Measurements from ENCODE around the gene COG2. TPM values are rescaled to one million over a fixed set of nuclear protein-coding genes. Genes with fewer than 3 reads are reported as not detected.

Gene COG2
- total and polyA plus RNA-seq, 4 donors: 6.4 to 23.1 (median 16.0) TPM

DNA sequence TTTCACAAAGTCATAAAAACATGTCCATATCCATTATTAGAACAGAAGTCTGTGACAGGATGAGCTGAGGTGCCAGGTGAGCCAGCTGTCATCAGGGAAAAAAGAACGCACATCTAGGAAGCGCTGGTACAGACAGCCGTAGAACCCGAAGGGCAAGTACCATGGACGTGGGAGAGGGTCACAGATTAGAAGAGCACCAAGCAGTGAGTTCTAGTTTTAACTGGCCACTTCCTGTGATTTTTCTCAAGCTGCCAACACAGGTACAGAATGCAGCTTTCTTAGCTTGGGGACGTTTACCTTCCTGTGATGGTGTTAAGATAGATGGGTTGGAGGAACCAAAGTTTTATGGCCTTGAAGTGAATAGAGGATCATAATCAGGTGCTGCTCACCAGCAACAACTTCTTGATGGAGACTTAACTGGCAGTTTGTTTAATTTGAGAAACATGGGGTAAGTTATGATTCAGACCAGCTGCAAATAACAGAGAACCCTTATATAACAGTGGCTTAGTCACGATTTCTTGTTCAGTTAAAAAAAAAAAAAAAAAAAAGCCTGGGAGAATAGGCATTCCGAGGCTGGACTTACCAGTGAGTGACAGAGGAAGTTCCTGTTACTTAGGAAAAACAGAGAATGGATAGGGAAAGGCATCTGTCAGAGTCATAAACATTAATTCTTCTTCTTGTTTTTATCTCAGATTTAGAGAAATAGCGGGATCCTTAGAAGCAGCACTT is 40.8 kb downstream of the COG2 start:
- intact Hi-C loops (cut with DNase I): no loop called here
- ATAC-seq (ENCODE audit: low FRiP score): peak; percentile 15
- H3K27me3 ChIP-seq (ENCODE audit: control insufficient read depth in 1 of 2, insufficient read depth in 2 of 2, low read length in 1 of 2): no peaks in the 10 kb centered on the region

DNA sequence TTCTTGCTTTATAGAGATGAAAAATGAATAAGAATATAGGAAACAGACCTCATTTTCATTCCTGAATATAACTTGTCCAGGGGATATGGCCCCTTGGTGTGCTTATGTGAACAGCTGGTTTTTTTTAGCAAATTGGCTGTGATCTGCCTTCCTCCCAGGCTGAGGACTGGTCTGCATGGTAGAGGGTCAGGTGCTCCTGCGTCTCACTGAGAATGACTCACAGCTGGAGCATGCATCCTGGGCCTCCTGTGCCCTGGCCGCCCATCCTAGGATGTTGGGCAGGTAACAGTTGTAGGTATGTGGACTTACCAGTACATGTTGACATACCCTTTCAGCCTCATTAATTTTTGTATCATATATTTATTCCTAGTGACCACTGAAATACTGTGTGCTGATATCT is 41.9 kb downstream of the COG2 start:
- no peak overlapping the region for H3K27ac ChIP-seq (ENCODE audit: low read depth in 1 of 2, low read length in 2 of 2)

More for the DNA sequence above, 40.8 kb downstream of the COG2 start:
- H3K9me3 ChIP-seq (ENCODE audit: control insufficient read depth, low read length): no peaks in the 10 kb centered on the region
- WGBS, 2 donors: 65 to 73% methylated on average over 9 of the region's 9 CpGs
- DNase-seq: no peak
- H3K4me3 ChIP-seq (ENCODE audit: low read length in 2 of 2): no peak overlapping the region
- H3K27ac ChIP-seq (ENCODE audit: low read depth in 1 of 2, low read length in 2 of 2): peak overlapping the region in 1 of 2 donors; percentile 8
- peaks cover 11 to 18% of the 10 kb centered on the region in 2 donors for H3K36me3 ChIP-seq (ENCODE audit: control insufficient read depth in 1 of 2, insufficient read depth in 2 of 2, low read length in 1 of 2)
- no peaks in the 10 kb centered on the region for H3K4me1 ChIP-seq (ENCODE audit: control insufficient read depth in 1 of 2, insufficient read depth in 2 of 2, low read length in 2 of 2)

DNA sequence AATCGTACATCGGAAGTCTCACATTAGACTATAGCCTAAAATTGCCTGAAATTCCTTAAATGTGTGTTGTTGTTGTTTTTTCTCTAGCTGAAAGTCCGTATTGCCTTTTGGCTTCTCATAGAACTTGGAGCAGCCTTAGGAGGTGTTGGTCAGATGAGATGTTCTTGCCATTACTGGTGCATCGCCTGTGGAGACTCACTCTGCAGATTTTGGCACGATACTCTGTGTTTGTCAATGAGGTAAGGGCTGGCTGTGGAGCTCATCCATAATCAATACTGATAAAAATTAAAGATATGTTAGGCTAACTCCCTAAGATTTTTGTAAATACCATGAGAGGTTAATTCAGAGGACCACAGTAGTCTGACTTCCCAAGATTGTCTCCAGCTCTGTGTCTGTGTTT is 42.7 kb downstream of the COG2 start:
- 91 to 93% methylated on average over 5 of the region's 5 CpGs for WGBS, 2 donors
- ATAC-seq (ENCODE audit: low FRiP score): no peak
- no peak overlapping the region for H3K27ac ChIP-seq (ENCODE audit: low read depth in 1 of 2, low read length in 2 of 2)
- intact Hi-C loops (cut with DNase I): no loop called here
- no peaks in the 10 kb centered on the region for H3K4me1 ChIP-seq (ENCODE audit: control insufficient read depth in 1 of 2, insufficient read depth in 2 of 2, low read length in 2 of 2)
- H3K4me3 ChIP-seq (ENCODE audit: low read length in 2 of 2): no peak overlapping the region
- no peaks in the 10 kb centered on the region for H3K9me3 ChIP-seq (ENCODE audit: control insufficient read depth, low read length)
- H3K36me3 ChIP-seq (ENCODE audit: control insufficient read depth in 1 of 2, insufficient read depth in 2 of 2, low read length in 1 of 2): peaks cover 12 to 19% of the 10 kb centered on the region in 2 donors
- DNase-seq: no peak
- H3K27me3 ChIP-seq (ENCODE audit: control insufficient read depth in 1 of 2, insufficient read depth in 2 of 2, low read length in 1 of 2): no peaks in the 10 kb centered on the region

More for the DNA sequence above, 41.9 kb downstream of the COG2 start:
- Histone ChIP-seq H3K27me3 (ENCODE audit: control insufficient read depth in 1 of 2, insufficient read depth in 2 of 2, low read length in 1 of 2) (no peaks in the 10 kb centered on the region), H3K9me3 (ENCODE audit: control insufficient read depth, low read length) (no peaks in the 10 kb centered on the region), H3K4me1 (ENCODE audit: control insufficient read depth in 1 of 2, insufficient read depth in 2 of 2, low read length in 2 of 2) (no peaks in the 10 kb centered on the region), H3K36me3 (ENCODE audit: control insufficient read depth in 1 of 2, insufficient read depth in 2 of 2, low read length in 1 of 2) (peaks cover 14 to 15% of the 10 kb centered on the region in 2 donors), H3K4me3 (ENCODE audit: low read length in 2 of 2) (no peak overlapping the region)
- intact Hi-C loops (cut with DNase I): no loop called here
- no peak for ATAC-seq (ENCODE audit: low FRiP score)
- 90 to 97% methylated on average over 2 of the region's 2 CpGs for WGBS, 2 donors
- no peak for DNase-seq

DNA sequence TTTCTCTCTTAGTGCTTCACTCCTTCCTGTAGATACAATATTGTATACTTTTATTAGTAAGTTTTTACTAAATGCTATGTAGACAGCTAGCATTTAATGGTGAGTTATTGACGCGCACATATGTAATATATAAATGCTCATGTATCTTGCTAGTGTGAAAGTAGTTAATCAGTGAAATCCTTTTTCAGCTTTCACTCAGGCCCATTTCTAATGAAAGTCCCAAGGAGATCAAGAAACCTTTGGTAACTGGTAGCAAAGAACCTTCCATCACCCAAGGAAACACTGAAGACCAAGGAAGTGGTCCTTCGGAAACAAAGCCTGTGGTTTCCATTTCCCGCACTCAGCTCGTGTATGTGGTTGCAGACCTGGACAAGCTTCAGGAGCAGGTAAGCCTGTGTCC is 44.5 kb downstream of the COG2 start:
- WGBS, 2 donors: 85 to 86% methylated on average over 5 of the region's 5 CpGs
- Histone ChIP-seq H3K27ac (ENCODE audit: low read depth in 1 of 2, low read length in 2 of 2) (no peak overlapping the region), H3K9me3 (ENCODE audit: control insufficient read depth, low read length) (no peaks in the 10 kb centered on the region), H3K27me3 (ENCODE audit: control insufficient read depth in 1 of 2, insufficient read depth in 2 of 2, low read length in 1 of 2) (no peaks in the 10 kb centered on the region), H3K36me3 (ENCODE audit: control insufficient read depth in 1 of 2, insufficient read depth in 2 of 2, low read length in 1 of 2) (peaks cover 9 to 19% of the 10 kb centered on the region in 2 donors), H3K4me3 (ENCODE audit: low read length in 2 of 2) (no peak overlapping the region), H3K4me1 (ENCODE audit: control insufficient read depth in 1 of 2, insufficient read depth in 2 of 2, low read length in 2 of 2) (no peaks in the 10 kb centered on the region)
- ATAC-seq (ENCODE audit: low FRiP score) (no peak), DNase-seq (no peak)
- intact Hi-C loops (cut with DNase I): no loop called here

DNA sequence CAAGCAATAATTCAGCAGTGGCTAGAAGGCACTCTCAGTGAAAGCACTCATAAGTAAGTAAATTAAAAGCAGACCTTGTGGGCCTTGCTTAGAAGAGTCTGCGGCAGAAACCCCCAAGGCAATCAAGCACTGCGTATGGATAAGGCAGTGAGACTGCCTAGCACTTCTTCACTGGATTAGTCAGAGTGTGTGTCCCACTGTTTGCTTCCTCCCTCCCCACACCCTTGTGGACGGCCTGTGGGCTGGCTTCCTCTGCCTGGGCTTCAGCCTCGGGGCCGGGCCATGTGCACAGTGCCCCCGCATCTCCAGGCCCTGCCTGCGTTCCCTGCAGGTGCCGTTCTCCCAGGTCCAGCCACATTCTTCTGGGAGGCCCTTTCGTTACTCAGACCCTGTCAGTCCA is 47.8 kb downstream of the COG2 start:
- no peaks in the 10 kb centered on the region for H3K4me1 ChIP-seq (ENCODE audit: control insufficient read depth in 1 of 2, insufficient read depth in 2 of 2, low read length in 2 of 2)
- 87 to 89% methylated on average over 9 of the region's 9 CpGs for WGBS, 2 donors
- H3K27ac ChIP-seq (ENCODE audit: low read depth in 1 of 2, low read length in 2 of 2): no peak overlapping the region
- intact Hi-C loops (cut with DNase I): no loop called here
- DNase-seq: no peak
- peaks cover 9 to 12% of the 10 kb centered on the region in 2 donors for H3K36me3 ChIP-seq (ENCODE audit: control insufficient read depth in 1 of 2, insufficient read depth in 2 of 2, low read length in 1 of 2)
- no peak overlapping the region for H3K4me3 ChIP-seq (ENCODE audit: low read length in 2 of 2)
- H3K27me3 ChIP-seq (ENCODE audit: control insufficient read depth in 1 of 2, insufficient read depth in 2 of 2, low read length in 1 of 2): no peaks in the 10 kb centered on the region
- ATAC-seq (ENCODE audit: low FRiP score): no peak
- H3K9me3 ChIP-seq (ENCODE audit: control insufficient read depth, low read length): no peaks in the 10 kb centered on the region

DNA sequence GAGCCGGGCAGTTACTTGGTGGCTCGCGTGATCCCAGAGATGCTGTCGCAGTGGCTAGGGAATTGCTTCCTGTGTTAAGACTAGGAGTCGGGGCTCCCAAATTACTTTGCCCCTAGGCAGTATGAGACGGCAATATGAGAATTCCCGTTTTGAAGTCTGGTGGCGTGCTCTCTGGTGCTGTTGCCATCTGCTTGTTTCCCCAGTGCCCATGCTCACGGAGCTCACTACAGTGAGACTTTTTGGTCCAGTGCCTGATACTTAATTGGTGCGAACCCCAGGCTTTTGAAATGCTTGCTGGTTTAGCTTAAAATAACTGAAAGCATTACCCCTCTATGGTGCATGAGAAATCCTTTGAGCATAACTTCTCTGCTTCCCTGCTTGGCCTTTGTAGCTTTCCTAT is 49.3 kb downstream of the COG2 start:
- Histone ChIP-seq H3K27ac (ENCODE audit: low read depth in 1 of 2, low read length in 2 of 2) (no peak overlapping the region), H3K36me3 (ENCODE audit: control insufficient read depth in 1 of 2, insufficient read depth in 2 of 2, low read length in 1 of 2) (peaks cover 5 to 12% of the 10 kb centered on the region in 2 donors), H3K4me3 (ENCODE audit: low read length in 2 of 2) (no peak overlapping the region), H3K4me1 (ENCODE audit: control insufficient read depth in 1 of 2, insufficient read depth in 2 of 2, low read length in 2 of 2) (no peaks in the 10 kb centered on the region), H3K9me3 (ENCODE audit: control insufficient read depth, low read length) (no peaks in the 10 kb centered on the region), H3K27me3 (ENCODE audit: control insufficient read depth in 1 of 2, insufficient read depth in 2 of 2, low read length in 1 of 2) (no peaks in the 10 kb centered on the region)
- no peak for DNase-seq
- no peak for ATAC-seq (ENCODE audit: low FRiP score)
- 94% methylated on average over 10 of the region's 10 CpGs for WGBS, 2 donors
- intact Hi-C loops (cut with DNase I): no loop called here

DNA sequence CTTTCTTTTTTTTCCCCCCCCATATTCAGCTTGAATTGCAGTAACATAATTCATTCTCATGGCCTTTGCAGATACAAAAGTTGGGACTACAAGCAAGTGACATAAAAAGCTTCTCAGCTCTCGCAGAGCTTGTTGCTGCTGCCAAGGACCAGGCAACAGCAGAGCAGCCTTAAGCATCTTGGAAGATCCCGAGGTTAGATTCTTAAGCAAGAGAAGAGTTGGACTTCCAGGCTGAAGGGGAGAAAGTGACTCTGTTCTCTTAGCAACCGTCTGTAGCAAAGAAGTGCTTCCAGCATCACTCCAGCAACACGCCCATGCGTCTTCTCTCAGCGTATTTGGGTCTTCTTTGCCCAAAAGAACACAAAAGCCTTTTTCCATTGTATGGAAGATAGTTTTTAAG is 50.9 kb downstream of the COG2 start:
- Histone ChIP-seq H3K4me3 (ENCODE audit: low read length in 2 of 2) (no peak overlapping the region), H3K4me1 (ENCODE audit: control insufficient read depth in 1 of 2, insufficient read depth in 2 of 2, low read length in 2 of 2) (no peaks in the 10 kb centered on the region), H3K27me3 (ENCODE audit: control insufficient read depth in 1 of 2, insufficient read depth in 2 of 2, low read length in 1 of 2) (no peaks in the 10 kb centered on the region), H3K27ac (ENCODE audit: low read depth in 1 of 2, low read length in 2 of 2) (no peak overlapping the region), H3K36me3 (ENCODE audit: control insufficient read depth in 1 of 2, insufficient read depth in 2 of 2, low read length in 1 of 2) (peaks cover 0 to 10% of the 10 kb centered on the region in 2 donors), H3K9me3 (ENCODE audit: control insufficient read depth, low read length) (no peaks in the 10 kb centered on the region)
- intact Hi-C loops (cut with DNase I): no loop called here
- DNase-seq (no peak), ATAC-seq (ENCODE audit: low FRiP score) (peak; percentile 44)
- 78 to 84% methylated on average over 6 of the region's 6 CpGs for WGBS, 2 donors

DNA sequence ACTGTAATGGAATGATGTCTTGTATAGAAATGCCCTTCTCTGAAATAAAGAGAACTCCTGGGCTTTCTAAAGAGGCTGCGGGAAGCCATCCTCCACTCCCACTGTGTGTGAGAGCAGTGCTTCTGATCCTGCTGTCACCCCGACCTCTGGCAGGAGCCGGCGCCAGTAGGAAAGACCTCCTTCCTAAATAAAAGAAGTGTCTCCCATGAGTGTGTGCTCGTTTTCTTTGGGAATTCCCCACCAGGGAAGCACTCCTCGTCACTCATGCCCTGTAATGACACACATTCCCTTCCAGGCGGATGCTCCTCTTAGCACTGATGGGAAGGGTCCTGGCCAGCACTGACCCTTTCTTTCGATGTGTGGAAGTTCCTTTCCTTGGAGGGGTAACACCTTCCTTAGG is 51.5 kb downstream of the COG2 start:
- Histone ChIP-seq H3K27ac (ENCODE audit: low read depth in 1 of 2, low read length in 2 of 2) (no peak overlapping the region), H3K9me3 (ENCODE audit: control insufficient read depth, low read length) (no peaks in the 10 kb centered on the region), H3K4me1 (ENCODE audit: control insufficient read depth in 1 of 2, insufficient read depth in 2 of 2, low read length in 2 of 2) (no peaks in the 10 kb centered on the region), H3K27me3 (ENCODE audit: control insufficient read depth in 1 of 2, insufficient read depth in 2 of 2, low read length in 1 of 2) (no peaks in the 10 kb centered on the region), H3K4me3 (ENCODE audit: low read length in 2 of 2) (no peak overlapping the region), H3K36me3 (ENCODE audit: control insufficient read depth in 1 of 2, insufficient read depth in 2 of 2, low read length in 1 of 2) (peaks cover 0 to 7% of the 10 kb centered on the region in 2 donors)
- intact Hi-C loops (cut with DNase I): no loop called here
- ATAC-seq (ENCODE audit: low FRiP score) (no peak), DNase-seq (no peak)
- 82 to 86% methylated on average over 8 of the region's 8 CpGs for WGBS, 2 donors

DNA sequence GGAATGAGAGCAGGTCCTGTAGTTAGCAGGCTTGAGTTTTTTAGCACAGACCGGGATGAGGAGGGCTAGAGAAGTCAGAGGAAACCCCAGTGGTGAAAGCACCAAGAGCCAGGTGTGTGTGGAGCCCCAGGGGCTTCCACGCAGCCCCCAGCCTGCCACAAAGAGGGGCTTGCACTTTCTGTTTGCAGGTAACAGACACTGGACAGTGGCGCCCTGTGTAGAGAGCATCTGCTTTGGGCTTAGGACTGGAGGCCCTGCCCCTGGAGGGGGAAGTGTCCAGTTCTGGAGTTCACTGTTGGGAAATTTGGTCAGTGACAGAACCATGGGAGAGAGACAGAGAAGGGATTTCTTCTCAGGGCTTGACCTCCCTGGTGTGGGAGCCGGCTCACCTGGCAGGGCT is 52.2 kb downstream of the COG2 start:
- no peak overlapping the region for H3K4me3 ChIP-seq (ENCODE audit: low read length in 2 of 2)
- intact Hi-C loops (cut with DNase I): no loop called here
- H3K27ac ChIP-seq (ENCODE audit: low read depth in 1 of 2, low read length in 2 of 2): no peak overlapping the region
- H3K27me3 ChIP-seq (ENCODE audit: control insufficient read depth in 1 of 2, insufficient read depth in 2 of 2, low read length in 1 of 2): no peaks in the 10 kb centered on the region
- DNase-seq (no peak), ATAC-seq (ENCODE audit: low FRiP score) (no peak)
- no peaks in the 10 kb centered on the region for H3K4me1 ChIP-seq (ENCODE audit: control insufficient read depth in 1 of 2, insufficient read depth in 2 of 2, low read length in 2 of 2)
- WGBS, 2 donors: 91% methylated on average over 4 of the region's 4 CpGs
- H3K9me3 ChIP-seq (ENCODE audit: control insufficient read depth, low read length): no peaks in the 10 kb centered on the region
- H3K36me3 ChIP-seq (ENCODE audit: control insufficient read depth in 1 of 2, insufficient read depth in 2 of 2, low read length in 1 of 2): peaks cover 0 to 7% of the 10 kb centered on the region in 2 donors

Measured in aorta (tissue), 5 donors.